GM21529 (cell line): ENCODE data around the gene SLC24A5.

Source experiments
- ATAC-seq: cut with Tn5 transposase; IDR thresholded peaks from one replicate; pipeline ENCODE4 v1.9.1; 2021; ENCODE audit not compliant: unreplicated experiment

SLC24A5 gene

GRCh38 chr15:48120745-48121144 is at the start of gene SLC24A5:
Gene SLC24A5, plus strand, starts transcription at chr15:48120990. Its CDS starts 55 bp downstream, at chr15:48121045.
- ATAC-seq = no peak

- ATAC-seq = no peak
Observed at GRCh38 chr15:48072941-48073340, 47.8 kb upstream of the SLC24A5 start.

- no peak for ATAC-seq
Observed at GRCh38 chr15:48073881-48074280, 46.9 kb upstream of the SLC24A5 start.

- ATAC-seq = no peak
Observed at GRCh38 chr15:48076454-48076853, 44.3 kb upstream of the SLC24A5 start.

GRCh38 chr15:48077616-48078184 is 43.1 kb upstream of the SLC24A5 start:
- no peak for ATAC-seq

GRCh38 chr15:48084759-48085590 is 35.8 kb upstream of the SLC24A5 start:
- peak; percentile 56 for ATAC-seq

- ATAC-seq = no peak
Observed at GRCh38 chr15:48085591-48085930, 35.2 kb upstream of the SLC24A5 start.

- no peak for ATAC-seq
Observed at GRCh38 chr15:48086133-48086532, 34.7 kb upstream of the SLC24A5 start.

- ATAC-seq = no peak
Observed at GRCh38 chr15:48086576-48086975, 34.2 kb upstream of the SLC24A5 start.

GRCh38 chr15:48087844-48088243 is 32.9 kb upstream of the SLC24A5 start:
- ATAC-seq = no peak

- no peak for ATAC-seq
Observed at GRCh38 chr15:48089702-48090101, 31.1 kb upstream of the SLC24A5 start.

- no peak for ATAC-seq
Observed at GRCh38 chr15:48090115-48090514, 30.7 kb upstream of the SLC24A5 start.

GRCh38 chr15:48090666-48091065 is 30.1 kb upstream of the SLC24A5 start:
- no peak for ATAC-seq

- no peak for ATAC-seq
Observed at GRCh38 chr15:48091522-48091921, 29.3 kb upstream of the SLC24A5 start.

GRCh38 chr15:48096355-48096786 is 24.4 kb upstream of the SLC24A5 start:
- ATAC-seq = peak; percentile 57

GRCh38 chr15:48096813-48097212 is 24.0 kb upstream of the SLC24A5 start:
- no peak for ATAC-seq

- ATAC-seq = no peak
Observed at GRCh38 chr15:48097264-48097663, 23.5 kb upstream of the SLC24A5 start.

- ATAC-seq = no peak
Observed at GRCh38 chr15:48101376-48101961, 19.3 kb upstream of the SLC24A5 start.

- ATAC-seq = no peak
Observed at GRCh38 chr15:48102167-48102566, 18.6 kb upstream of the SLC24A5 start.

- ATAC-seq = no peak
Observed at GRCh38 chr15:48103647-48104046, 17.1 kb upstream of the SLC24A5 start.

- ATAC-seq = no peak
Observed at GRCh38 chr15:48105936-48106335, 14.9 kb upstream of the SLC24A5 start.

- ATAC-seq = no peak
Observed at GRCh38 chr15:48109212-48109611, 11.6 kb upstream of the SLC24A5 start.
